Measurements from ENCODE around the gene CALCR. TPM values are rescaled to one million over a fixed set of nuclear protein-coding genes. Genes with fewer than 3 reads are reported as not detected.
A peak's percentile ranks its signal among the peaks of the same experiment; 100 is the strongest.

The CALCR gene
- polyA plus RNA-seq (2011; rRNA removed): 0.06 and 0.07 TPM in 2 replicates
- not detected in 2 replicates for polyA plus RNA-seq (2012; cell fraction: cytosol; rRNA removed)
- polyA plus RNA-seq (2012; cell fraction: nucleus; rRNA removed): not detected in 2 replicates
- 0.03 TPM in 1 of 3 replicates, not detected in the others for polyA plus RNA-seq (2017; fragmentation: RNase III; extraction: RNeasy Plus Mini Kit Qiagen cat#74134 plus additional on column Dnase treatment)
- not detected in 2 replicates for polyA minus RNA-seq (2011; rRNA and poly(A)+ RNA removed)

DNA sequence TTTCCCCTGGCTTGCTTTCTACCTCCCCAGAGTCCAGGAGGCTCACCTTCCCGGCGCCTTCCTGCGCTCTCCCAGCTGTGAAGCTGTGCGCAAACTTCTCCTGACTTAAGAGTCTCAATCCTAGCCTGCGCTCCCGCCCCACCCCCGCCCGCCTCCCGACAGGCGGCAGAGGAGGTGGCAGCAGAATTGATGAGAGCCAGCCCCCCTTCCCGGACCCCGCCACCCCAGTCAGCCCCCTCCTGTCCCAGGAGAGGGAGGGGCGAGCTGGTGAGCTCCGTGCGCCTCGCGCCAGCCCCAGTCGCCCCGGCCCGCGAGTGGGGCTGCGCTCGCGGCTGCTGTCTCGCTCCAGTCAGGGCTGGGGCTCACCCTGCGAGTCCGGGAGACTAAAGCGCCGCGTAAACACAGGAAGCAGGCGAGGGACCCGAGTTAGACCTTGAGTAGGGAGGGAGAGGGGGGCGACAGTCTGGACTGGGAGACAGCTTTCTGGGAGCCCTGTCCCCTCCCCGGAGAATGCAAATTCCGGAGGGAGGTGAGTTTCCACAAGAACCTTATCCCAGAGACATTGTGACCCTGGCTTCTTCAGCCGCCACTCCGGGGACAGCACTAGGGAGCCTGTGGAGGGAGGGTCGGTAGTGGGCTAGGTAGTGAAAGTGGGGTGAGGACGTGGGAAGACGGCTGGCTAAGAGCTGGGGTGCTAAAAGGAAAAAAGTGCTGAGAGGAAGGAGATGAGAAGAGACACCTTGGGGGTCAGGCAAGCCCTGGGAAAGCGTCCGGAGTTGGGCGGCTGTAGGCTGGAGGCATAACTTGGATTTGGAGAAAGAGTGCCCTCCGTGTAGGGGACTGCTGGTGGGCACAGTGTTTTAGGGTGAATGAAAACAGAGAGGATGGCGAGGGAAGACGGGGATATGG, at the start of gene CALCR:
CALCR (minus strand) TSS at position 79 of the 909 bp plus-strand sequence. CDS start 87,743 bp downstream, outside the sequence.
- FAIRE-seq: no peak
- TF ChIP-seq, protein P1, sequence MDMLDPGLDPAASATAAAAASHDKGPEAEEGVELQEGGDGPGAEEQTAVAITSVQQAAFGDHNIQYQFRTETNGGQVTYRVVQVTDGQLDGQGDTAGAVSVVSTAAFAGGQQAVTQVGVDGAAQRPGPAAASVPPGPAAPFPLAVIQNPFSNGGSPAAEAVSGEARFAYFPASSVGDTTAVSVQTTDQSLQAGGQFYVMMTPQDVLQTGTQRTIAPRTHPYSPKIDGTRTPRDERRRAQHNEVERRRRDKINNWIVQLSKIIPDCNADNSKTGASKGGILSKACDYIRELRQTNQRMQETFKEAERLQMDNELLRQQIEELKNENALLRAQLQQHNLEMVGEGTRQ (IDR thresholded peaks at IDR 0.05): no peak
- TF ChIP-seq MAZ (IDR thresholded peaks at IDR 0.05; ENCODE audit: borderline replicate concordance, low read depth, low read length) (no peak), MAFK (IDR thresholded peaks at IDR 0.05; ENCODE audit: partially characterized antibody) (no peak), KDM1A (IDR thresholded peaks at IDR 0.05; ENCODE audit: low read depth) (no peak), EP300 (IDR thresholded peaks at IDR 0.05) (no peak), NFE2L2 (conservative IDR thresholded peaks at IDR 0.05; ENCODE audit: low read length) (no peak), RARB (CRISPR knock-in tag; IDR thresholded peaks at IDR 0.05) (no peak), ZFP36 (IDR thresholded peaks at IDR 0.05; ENCODE audit: borderline replicate concordance, partially characterized antibody) (no peak), CEBPB (IDR thresholded peaks at IDR 0.05) (no peak), HOXB5 (CRISPR knock-in tag; IDR thresholded peaks at IDR 0.05) (no peak), POLR2A (IDR thresholded peaks at IDR 0.05; ENCODE audit: low read length) (no peak), CHD2 (IDR thresholded peaks at IDR 0.05; ENCODE audit: low read length, partially characterized antibody) (no peak), TP53 (CRISPR knock-in tag; IDR thresholded peaks at IDR 0.05) (no peak)
- peak; percentile 11 to 16 for DNase-seq (ENCODE audit: low read depth in 1 of 2, low spot score in 1 of 2)
- Histone ChIP-seq H3K9me3 (no peaks in the 10 kb centered on the region), H3K27ac (no peak within 1 kb of the TSS), H3K4me2 (peak within 1 kb of the TSS; percentile 84), H3K4me1 (peaks cover 24% of the 10 kb centered on the region), H3K4me3 (peak within 1 kb of the TSS; percentile 47)
- ChIA-PET CTCF (no interaction called here), POLR2A (no interaction called here)
- 1% methylated on average over 16 of the region's 46 CpGs for WGBS (ENCODE audit: missing lambda C conversion rate)
- peak; percentile 49 to 77 for ATAC-seq

DNA sequence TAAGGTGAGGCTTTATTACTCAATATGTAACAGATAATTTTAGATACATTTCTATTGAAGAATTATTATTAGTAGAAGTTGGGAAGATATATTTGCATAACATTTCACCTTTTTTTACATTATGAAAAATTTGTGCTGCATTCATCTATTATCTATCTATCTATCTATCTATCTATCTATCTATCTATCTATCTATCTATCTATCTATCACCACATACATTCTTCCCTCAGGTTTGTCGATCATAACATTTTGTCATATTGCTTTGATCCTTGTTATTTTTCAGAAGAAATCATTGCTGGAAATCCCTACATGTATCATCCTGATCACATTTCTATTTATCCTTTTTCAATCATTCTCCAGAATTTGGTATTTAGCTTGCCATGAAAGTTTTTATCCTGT, 49.3 kb upstream of the CALCR start:
- peaks cover 11% of the 10 kb centered on the region; the same call in 2 of the 3 replicates for H3K9me3 ChIP-seq
- 0 out of 3 replicates have a peak, but pooled peaks cover 3% of the 10 kb centered on the region for H3K4me1 ChIP-seq
- FAIRE-seq (no peak), DNase-seq (ENCODE audit: low read depth in 1 of 2, low spot score in 1 of 2) (no peak), ATAC-seq (no peak)
- no peak overlapping the region for H3K27ac ChIP-seq
- H3K4me2 ChIP-seq: no peak overlapping the region
- 88% methylated on average over 1 of the region's 1 CpG for WGBS (ENCODE audit: missing lambda C conversion rate)
- ChIA-PET POLR2A (no interaction called here), CTCF (no interaction called here)
- H3K4me3 ChIP-seq: no peak overlapping the region
- no peak for TF ChIP-seq CBX8 (IDR thresholded peaks at IDR 0.05)
- TF ChIP-seq, protein P2, sequence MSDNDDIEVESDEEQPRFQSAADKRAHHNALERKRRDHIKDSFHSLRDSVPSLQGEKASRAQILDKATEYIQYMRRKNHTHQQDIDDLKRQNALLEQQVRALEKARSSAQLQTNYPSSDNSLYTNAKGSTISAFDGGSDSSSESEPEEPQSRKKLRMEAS (IDR thresholded peaks at IDR 0.05): no peak
- no peak for TF ChIP-seq NR3C1 (IDR thresholded peaks at IDR 0.05)
- no peak for TF ChIP-seq PHF8 (IDR thresholded peaks at IDR 0.05; ENCODE audit: borderline replicate concordance, low read depth)
- no peak for TF ChIP-seq MAFK (IDR thresholded peaks at IDR 0.05; ENCODE audit: partially characterized antibody)
- TF ChIP-seq NFE2L2 (conservative IDR thresholded peaks at IDR 0.05; ENCODE audit: low read length): no peak
- TF ChIP-seq EHF (CRISPR knock-in tag; IDR thresholded peaks at IDR 0.05): no peak
- TF ChIP-seq ZFP36 (IDR thresholded peaks at IDR 0.05; ENCODE audit: borderline replicate concordance, partially characterized antibody): no peak
- TF ChIP-seq, protein P3, sequence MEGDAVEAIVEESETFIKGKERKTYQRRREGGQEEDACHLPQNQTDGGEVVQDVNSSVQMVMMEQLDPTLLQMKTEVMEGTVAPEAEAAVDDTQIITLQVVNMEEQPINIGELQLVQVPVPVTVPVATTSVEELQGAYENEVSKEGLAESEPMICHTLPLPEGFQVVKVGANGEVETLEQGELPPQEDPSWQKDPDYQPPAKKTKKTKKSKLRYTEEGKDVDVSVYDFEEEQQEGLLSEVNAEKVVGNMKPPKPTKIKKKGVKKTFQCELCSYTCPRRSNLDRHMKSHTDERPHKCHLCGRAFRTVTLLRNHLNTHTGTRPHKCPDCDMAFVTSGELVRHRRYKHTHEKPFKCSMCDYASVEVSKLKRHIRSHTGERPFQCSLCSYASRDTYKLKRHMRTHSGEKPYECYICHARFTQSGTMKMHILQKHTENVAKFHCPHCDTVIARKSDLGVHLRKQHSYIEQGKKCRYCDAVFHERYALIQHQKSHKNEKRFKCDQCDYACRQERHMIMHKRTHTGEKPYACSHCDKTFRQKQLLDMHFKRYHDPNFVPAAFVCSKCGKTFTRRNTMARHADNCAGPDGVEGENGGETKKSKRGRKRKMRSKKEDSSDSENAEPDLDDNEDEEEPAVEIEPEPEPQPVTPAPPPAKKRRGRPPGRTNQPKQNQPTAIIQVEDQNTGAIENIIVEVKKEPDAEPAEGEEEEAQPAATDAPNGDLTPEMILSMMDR (IDR thresholded peaks at IDR 0.05): no peak
- no peak for TF ChIP-seq HEYL (CRISPR knock-in tag; IDR thresholded peaks at IDR 0.05)
- TF ChIP-seq RNF2 (IDR thresholded peaks at IDR 0.05; ENCODE audit: borderline replicate concordance, low read depth): no peak
- TF ChIP-seq KDM1A (IDR thresholded peaks at IDR 0.05; ENCODE audit: low read depth): no peak
- no peak for TF ChIP-seq FOXS1 (CRISPR knock-in tag; IDR thresholded peaks at IDR 0.05)
- no peak for TF ChIP-seq FOSL2 (IDR thresholded peaks at IDR 0.05)
- no peak for TF ChIP-seq FOSL2 (CRISPR knock-in tag; IDR thresholded peaks at IDR 0.05)
- no peak for TF ChIP-seq CBX2 (IDR thresholded peaks at IDR 0.05; ENCODE audit: borderline replicate concordance, low read depth)
- TF ChIP-seq SMC3 (IDR thresholded peaks at IDR 0.05): no peak
- TF ChIP-seq, protein P4, sequence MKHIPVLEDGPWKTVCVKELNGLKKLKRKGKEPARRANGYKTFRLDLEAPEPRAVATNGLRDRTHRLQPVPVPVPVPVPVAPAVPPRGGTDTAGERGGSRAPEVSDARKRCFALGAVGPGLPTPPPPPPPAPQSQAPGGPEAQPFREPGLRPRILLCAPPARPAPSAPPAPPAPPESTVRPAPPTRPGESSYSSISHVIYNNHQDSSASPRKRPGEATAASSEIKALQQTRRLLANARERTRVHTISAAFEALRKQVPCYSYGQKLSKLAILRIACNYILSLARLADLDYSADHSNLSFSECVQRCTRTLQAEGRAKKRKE (CRISPR knock-in tag; IDR thresholded peaks at IDR 0.05; ENCODE audit: low read depth): no peak
- TF ChIP-seq HOXB13 (CRISPR knock-in tag; IDR thresholded peaks at IDR 0.05; ENCODE audit: low read depth): no peak
